ENCODE data around the gene ZNF865. TPM values are rescaled to one million over a fixed set of nuclear protein-coding genes. Genes with fewer than 3 reads are reported as not detected.
"Not testable (repeated sequence)": the region's sequence is repeated elsewhere in the genome, so short reads cannot be mapped to it uniquely, and the experiment has no call there.

The ZNF865 gene
- total RNA-seq, 1 experiment from 2014 or later, result 21.7 TPM

GRCh38 chr19:55581145-55581822, 24.2 kb upstream of the ZNF865 start (continued):
- TF ChIP-seq ARID4B (CRISPR knock-in tag; IDR thresholded peaks at IDR 0.05; ENCODE audit: borderline replicate concordance), result peak; percentile 65; the same call in 1 of the 2 replicates
- no peak for TF ChIP-seq OVOL2 (CRISPR knock-in tag; IDR thresholded peaks at IDR 0.05; ENCODE audit: borderline replicate concordance)
- TF ChIP-seq ZNF425 (CRISPR knock-in tag; conservative IDR thresholded peaks at IDR 0.05), result no peak
- TF ChIP-seq ZBTB21 (CRISPR knock-in tag; IDR thresholded peaks at IDR 0.05; ENCODE audit: borderline replicate concordance), result no peak

GRCh38 chr19:55581823-55582223, 23.6 kb upstream of the ZNF865 start:
- ChIA-PET POLR2A (interaction anchor here (1.1 to 1.2 kb wide), 2 partner anchors 17 to 43 kb away, joined by 3 to 7 read pairs; partner anchors contain the start of genes FIZ1 and ZNF784), CTCF (interaction anchor here (0.5 to 2.0 kb wide), 4 partner anchors 24 to 436 kb away, joined by 5 to 20 read pairs (median 9); partner anchors contain the start of gene ZNF865)
- Mint-ChIP-seq H3K36me3 (peaks cover 7% of the 10 kb centered on the region), H3K9me3 (no peaks in the 10 kb centered on the region), H3K4me3 (no peak overlapping the region), H3K4me1 (peaks cover 16% of the 10 kb centered on the region), H3K27ac (no peak overlapping the region), H3K27me3 (ENCODE audit: low read depth) (peaks cover 24% of the 10 kb centered on the region)
- DNase-seq (ENCODE audit: low spot score) (no peak), ATAC-seq (no peak)
- TF ChIP-seq NR2C2 (CRISPR knock-in tag; IDR thresholded peaks at IDR 0.05) (no peak), ZNF219 (CRISPR knock-in tag; IDR thresholded peaks at IDR 0.05; ENCODE audit: borderline replicate concordance) (no peak), ZNF512 (CRISPR knock-in tag; IDR thresholded peaks at IDR 0.05; ENCODE audit: borderline replicate concordance) (no peak), NFE2L1 (CRISPR knock-in tag; IDR thresholded peaks at IDR 0.05) (no peak), NR3C1 (CRISPR knock-in tag; conservative IDR thresholded peaks at IDR 0.05; ENCODE audit: low read depth) (no peak), NFATC4 (CRISPR knock-in tag; IDR thresholded peaks at IDR 0.05) (no peak), ZBTB43 (CRISPR knock-in tag; IDR thresholded peaks at IDR 0.05) (no peak)

- H3K4me1 Mint-ChIP-seq, result peaks cover 18% of the 10 kb centered on the region
- H3K4me3 Mint-ChIP-seq; ATAC-seq; H3K27ac Mint-ChIP-seq; H3K36me3 Mint-ChIP-seq; H3K9me3 Mint-ChIP-seq; POLR2A ChIA-PET; DNase-seq (ENCODE audit: low spot score): not testable (repeated sequence)
- CTCF ChIA-PET, result interaction anchor here (1.5 kb wide), 1 partner anchor 114 kb away, joined by 5 read pairs; no protein-coding TSS in a partner anchor
- peaks cover 24% of the 10 kb centered on the region for H3K27me3 Mint-ChIP-seq (ENCODE audit: low read depth)
Observed at GRCh38 chr19:55582284-55582683, 23.2 kb upstream of the ZNF865 start.

GRCh38 chr19:55583897-55584296, 21.6 kb upstream of the ZNF865 start:
- H3K36me3 Mint-ChIP-seq; H3K4me3 Mint-ChIP-seq; H3K27ac Mint-ChIP-seq; H3K9me3 Mint-ChIP-seq; ATAC-seq; DNase-seq (ENCODE audit: low spot score): not testable (repeated sequence)
- Mint-ChIP-seq H3K27me3 (ENCODE audit: low read depth) (peaks cover 24% of the 10 kb centered on the region), H3K4me1 (peaks cover 20% of the 10 kb centered on the region)
- ChIA-PET POLR2A (interaction anchor here (0.6 kb wide), 1 partner anchor 88 kb away, joined by 3 read pairs; no protein-coding TSS in a partner anchor), CTCF (interaction anchor here (0.6 to 1.7 kb wide), 5 partner anchors 22 to 1920 kb away, joined by 3 to 6 read pairs (median 4); no protein-coding TSS in a partner anchor)
